GM18526 (cell line): Measurements from ENCODE around the gene RING1.

ENCODE experiments used
- POLR2A ChIP-seq: IDR thresholded peaks from 3 replicates; pipeline ENCODE4 v1.6.1; 2011; ENCODE audit not compliant: insufficient read length; ENCODE audit errors: extremely low read depth

The RING1 gene

GRCh38 chr6:33181141-33181540, 27.2 kb upstream of the RING1 start:
- no peak for TF ChIP-seq POLR2A

DNA sequence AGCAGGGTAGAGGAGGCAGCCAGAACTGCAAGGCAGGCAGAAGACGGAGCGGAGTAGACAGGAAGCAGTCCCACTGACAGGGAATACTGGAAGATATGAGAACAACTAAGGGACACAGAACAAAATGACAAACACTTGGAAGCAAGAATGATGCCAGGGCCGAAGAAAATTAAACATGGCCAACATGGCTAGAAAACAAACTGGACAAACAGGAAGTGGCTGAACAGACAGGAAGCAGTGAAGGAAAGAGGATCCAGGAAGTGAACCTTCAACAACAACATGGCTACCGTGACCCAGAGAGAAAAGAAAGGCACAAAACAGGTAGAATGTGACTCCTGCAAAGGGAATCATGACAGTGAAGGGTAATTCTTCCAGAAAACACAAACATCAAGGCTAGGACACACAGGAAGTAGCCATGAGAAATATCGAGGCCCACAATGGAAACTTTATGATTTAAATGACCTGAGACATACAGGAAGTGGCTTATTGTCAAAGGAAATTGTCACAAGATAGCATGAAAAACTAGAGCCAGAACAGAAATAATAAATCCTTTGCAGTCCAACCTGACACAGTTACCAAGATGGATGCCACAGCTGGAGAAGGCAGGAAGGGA, 25.1 kb upstream of the RING1 start:
- no peak for TF ChIP-seq POLR2A

GRCh38 chr6:33185190-33185589, 23.1 kb upstream of the RING1 start:
- no peak for TF ChIP-seq POLR2A

GRCh38 chr6:33185654-33186187, 22.6 kb upstream of the RING1 start:
- no peak for TF ChIP-seq POLR2A

- no peak for TF ChIP-seq POLR2A
Observed at GRCh38 chr6:33187809-33188208, 20.5 kb upstream of the RING1 start.

DNA sequence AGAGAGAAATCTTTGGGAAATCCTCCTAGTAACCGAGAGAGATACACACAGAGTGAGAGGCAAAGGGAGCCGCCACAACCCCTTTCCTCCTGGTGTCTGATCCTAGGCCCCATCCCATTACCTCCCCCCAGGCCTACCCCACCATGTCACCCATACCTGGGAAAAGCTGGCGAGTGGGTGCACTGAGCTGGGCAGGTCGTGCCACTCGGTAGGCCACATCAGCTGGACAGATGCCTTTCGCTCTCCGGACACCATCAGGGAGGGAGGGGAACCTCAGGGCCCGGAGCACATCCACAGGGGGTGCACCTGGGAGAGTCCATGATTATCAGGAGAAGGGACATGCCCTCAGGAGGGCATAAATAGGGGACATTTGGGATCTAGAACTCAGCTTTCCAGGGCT, 19.1 kb upstream of the RING1 start:
- TF ChIP-seq POLR2A = no peak

DNA sequence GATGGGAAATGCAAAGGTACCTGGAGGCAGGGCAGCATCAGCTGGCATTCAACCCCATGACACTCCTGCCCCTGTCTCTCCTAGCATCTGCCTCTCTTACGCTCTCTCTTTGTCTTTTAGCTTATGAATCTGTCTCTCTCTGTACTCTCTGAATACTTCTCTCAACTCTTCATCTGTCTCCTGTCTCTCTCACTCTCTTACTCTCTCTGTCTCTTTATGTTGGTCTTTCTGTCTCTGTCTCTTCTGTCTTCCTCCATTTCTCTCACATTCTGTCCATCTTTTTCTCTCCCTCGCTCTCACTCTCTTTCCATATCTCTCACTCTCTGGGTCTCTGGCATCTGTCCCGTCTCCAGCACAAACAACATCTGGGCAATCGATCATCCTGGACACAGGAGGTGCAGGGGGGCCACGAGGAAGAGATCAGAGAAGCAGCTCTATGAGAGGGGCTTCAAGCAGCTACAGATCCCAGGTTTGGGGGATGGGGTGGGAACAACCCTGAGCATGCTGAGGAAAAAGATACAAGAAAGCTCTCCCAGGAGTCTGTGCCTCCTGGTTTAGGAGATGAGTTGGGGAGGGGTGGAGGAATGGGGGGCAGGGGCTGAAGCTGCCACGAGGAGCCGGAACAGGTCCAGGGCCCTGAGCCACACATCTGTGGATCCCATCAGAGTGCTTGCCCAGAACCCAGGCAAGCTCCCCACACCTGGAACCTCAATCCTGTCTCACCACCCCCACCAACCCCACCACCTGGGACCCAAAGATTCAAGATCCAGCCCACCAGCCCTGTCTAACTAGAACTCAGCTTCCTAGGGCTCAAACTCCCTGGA, 18.5 kb upstream of the RING1 start:
- TF ChIP-seq POLR2A = no peak

DNA sequence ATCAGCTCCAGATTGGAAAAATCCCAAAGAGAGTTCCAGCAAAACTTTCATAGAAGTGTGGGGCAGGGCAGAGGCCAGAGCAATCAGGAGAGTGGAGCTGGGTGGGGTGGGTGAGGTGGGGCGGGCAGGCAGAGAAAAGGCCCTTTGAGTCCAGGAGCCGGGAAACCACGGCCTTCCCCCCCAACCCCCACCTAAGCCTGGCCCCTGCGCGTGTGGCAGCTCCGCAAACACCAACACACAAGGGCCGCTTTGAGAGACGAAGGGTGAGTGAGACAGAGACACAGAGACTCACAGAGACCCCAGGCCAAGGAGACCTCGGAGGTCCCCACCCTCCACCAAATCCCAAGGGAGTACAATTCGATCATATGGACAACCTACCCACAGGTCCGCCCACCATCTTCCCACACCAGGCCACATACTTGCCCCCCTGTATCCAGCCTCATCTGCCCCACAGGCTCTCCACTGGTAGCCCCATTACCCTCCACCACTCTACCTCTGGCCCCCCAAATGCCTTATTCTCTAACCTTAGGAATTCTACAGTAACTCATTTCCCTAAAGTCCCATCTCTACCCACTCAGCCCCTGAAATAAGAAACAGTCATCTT, 17.7 kb upstream of the RING1 start:
- no peak for TF ChIP-seq POLR2A

DNA sequence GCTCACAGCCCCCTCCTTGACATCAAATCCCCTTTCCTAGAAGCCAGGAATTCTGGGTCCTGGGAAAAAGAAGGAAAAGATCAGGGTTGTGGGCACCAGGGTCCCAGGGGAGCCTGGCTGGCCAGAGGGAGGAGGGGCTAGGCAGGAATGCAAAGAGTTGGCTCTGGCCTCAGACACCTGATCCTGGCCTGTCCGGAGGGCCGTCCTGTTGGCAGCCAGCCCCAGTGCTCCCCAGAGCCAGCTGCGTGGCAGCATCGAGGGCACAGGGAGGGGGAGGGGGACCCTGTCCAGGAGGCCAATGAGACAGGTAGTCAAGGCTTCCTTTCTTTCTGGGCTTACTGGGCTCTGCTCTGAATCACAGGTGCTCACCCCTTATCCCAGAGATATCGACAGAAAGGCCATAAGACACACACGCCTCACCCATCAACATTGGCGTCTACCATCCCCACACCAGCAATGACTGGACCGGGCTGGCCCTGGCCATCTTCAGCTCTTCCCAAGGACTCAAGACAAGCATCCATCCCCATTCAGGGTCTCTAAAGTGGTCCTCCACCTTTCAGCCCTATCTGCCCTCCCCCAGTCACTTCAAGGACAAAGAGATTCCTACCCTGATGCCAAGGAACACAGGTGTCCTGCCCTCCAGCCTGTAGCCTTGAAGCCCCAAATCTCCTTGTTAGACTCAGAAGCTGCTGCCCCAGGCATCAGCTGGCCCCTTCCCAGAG, 16.8 kb upstream of the RING1 start:
- TF ChIP-seq POLR2A = no peak

- no peak for TF ChIP-seq POLR2A
Observed at GRCh38 chr6:33192105-33192646, 16.1 kb upstream of the RING1 start, which contains the start of gene COL11A2. Gene COL11A2, minus strand, starts transcription at chr6:33192467. Its CDS starts 227 bp downstream, at chr6:33192240.

GRCh38 chr6:33192671-33193602, 15.4 kb upstream of the RING1 start:
- TF ChIP-seq POLR2A = no peak

DNA sequence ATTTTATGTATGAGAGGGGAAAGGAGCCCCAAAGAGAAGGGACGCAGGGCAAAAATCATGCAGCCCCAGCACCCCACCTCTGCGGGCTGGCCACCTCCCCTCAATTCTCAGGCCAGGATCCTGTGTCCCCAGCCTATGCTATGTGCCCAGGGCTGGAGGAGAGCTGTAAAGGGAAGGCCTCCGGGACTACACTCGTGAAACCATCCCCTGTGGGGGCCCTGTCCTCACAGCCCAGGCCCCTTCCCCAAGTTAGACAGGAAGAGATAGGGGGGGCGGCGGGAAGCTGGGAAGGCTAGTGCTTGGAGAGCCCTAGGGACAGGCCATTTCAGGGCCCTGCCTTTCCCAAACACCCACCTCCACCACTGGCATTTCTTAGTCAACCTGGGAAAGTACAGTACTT, 14.7 kb upstream of the RING1 start:
- TF ChIP-seq POLR2A = no peak

- no peak for TF ChIP-seq POLR2A
Observed at GRCh38 chr6:33194431-33194979, 13.8 kb upstream of the RING1 start.
